Natural killer cell (primary cell): ENCODE measurements around the gene SLF1. TPM values are rescaled to one million over a fixed set of nuclear protein-coding genes. Genes with fewer than 3 reads are reported as not detected.

ENCODE experiments used
- ATAC-seq, 3 donors: fragments of 150-1000 bp in 2 of 3; fragments of 200-7000 bp in 1 of 3; cut with Tn5 transposase; 1 replicate in 1 of 3; 2 replicates in 2 of 3; pipeline ENCODE4 v1.10.0; 2021; ENCODE audit warnings: mild to moderate bottlenecking in 2 of 3, moderate library complexity in 2 of 3
- DNase-seq, 2 donors: peaks; one replicate each; pipeline versions ENCODE4 v3.0.0 to v3.0.0-alpha.2; 2013 to 2021; ENCODE audit warnings: mixed read lengths in 1 of 2
- H3K27ac ChIP-seq: one replicate; pipeline ENCODE4 v1.5.1; 2013; ENCODE audit warnings: mild to moderate bottlenecking, low read length
- H3K27me3 ChIP-seq: one replicate; pipeline ENCODE4 v1.6.1; 2013; ENCODE audit warnings: low read length; ENCODE audit not compliant: control insufficient read depth, insufficient read depth
- H3K36me3 ChIP-seq: one replicate; pipeline ENCODE4 v1.6.1; 2013; ENCODE audit warnings: low read length; ENCODE audit not compliant: control insufficient read depth, insufficient read depth
- H3K4me1 ChIP-seq: one replicate; pipeline ENCODE4 v1.6.1; 2013; ENCODE audit warnings: low read length; ENCODE audit not compliant: control insufficient read depth, insufficient read depth
- H3K4me3 ChIP-seq: one replicate; pipeline ENCODE4 v1.5.1; 2013; ENCODE audit warnings: low read length
- H3K9me3 ChIP-seq: one replicate; pipeline ENCODE4 v1.6.1; 2013; ENCODE audit warnings: low read length; ENCODE audit not compliant: control insufficient read depth, insufficient read depth
- H3K27ac Mint-ChIP-seq, 2 donors: one replicate each; pipeline ENCODE4 v1.8.0; 2022; ENCODE audit warnings: mild to moderate bottlenecking in 2 of 2, mixed read lengths in 2 of 2, moderate library complexity in 1 of 2
- H3K27me3 Mint-ChIP-seq, 2 donors: one replicate each; pipeline ENCODE4 v1.8.0; 2022; ENCODE audit warnings: low read depth in 2 of 2, mixed read lengths in 2 of 2
- H3K36me3 Mint-ChIP-seq: one replicate; pipeline ENCODE4 v1.8.0; 2022; ENCODE audit warnings: mixed read lengths
- H3K4me1 Mint-ChIP-seq, 2 donors: one replicate each; pipeline ENCODE4 v1.8.0; 2022; ENCODE audit warnings: mixed read lengths in 2 of 2
- H3K4me3 Mint-ChIP-seq: one replicate; pipeline ENCODE4 v1.8.0; 2022; ENCODE audit warnings: mild to moderate bottlenecking, moderate library complexity, mixed read lengths
- H3K9me3 Mint-ChIP-seq, 2 donors: one replicate each; pipeline ENCODE4 v1.8.0; 2022; ENCODE audit warnings: mixed read lengths in 2 of 2
- CTCF ChIP-seq: fragments of 200-600 bp; IDR thresholded peaks from one replicate; pipeline ENCODE4 v1.8.0; 2022; ENCODE audit warnings: antibody characterized with exemption
- WGBS: methylation state at CpG from one replicate; pipeline ENCODE4 v1.1.7; 2013; ENCODE audit warnings: missing lambda C conversion rate; ENCODE audit not compliant: insufficient coverage; 5-methylcytosine and 5-hydroxymethylcytosine counted together
- intact Hi-C: fragments of 100-400 bp; cut with micrococcal nuclease; formaldehyde crosslinking; loops from one replicate; pipeline ENCODE4 v1.14.2; 2022
- total RNA-seq, 4 donors: library from RNA; stranded (reverse); fragments of 120-200 nt in 1 of 4; gene quantifications; one replicate each; pipeline versions ENCODE4 v1.2.3 to v1.2.4, GENCODE V29; 2013 to 2022

Gene SLF1
- total RNA-seq, 3 donors from 2014 or later (not counting 1 experiment from before 2014, with no cell fraction given), result 9.5 to 17.2 (median 11.0) TPM

DNA sequence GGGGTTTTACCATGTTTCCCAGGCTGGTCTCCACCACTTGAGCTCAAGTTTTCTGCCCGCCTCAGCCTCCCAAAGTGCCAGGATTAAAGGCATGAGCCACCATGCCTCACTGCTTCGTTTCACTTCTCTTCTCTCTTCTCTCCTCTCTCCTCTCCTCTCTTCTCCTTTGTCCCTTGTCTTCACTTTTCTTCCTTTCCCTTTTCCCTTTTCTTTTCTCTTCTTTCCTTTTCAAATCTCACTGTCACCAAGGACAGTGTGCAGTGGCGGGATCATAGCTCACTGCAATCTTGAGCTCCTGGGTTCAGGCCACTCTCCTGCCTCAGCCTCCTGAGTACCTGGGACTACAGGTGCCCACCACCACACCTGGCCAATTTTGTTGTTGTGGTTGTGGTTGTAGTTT is 49.5 kb downstream of the SLF1 start:
- H3K27ac ChIP-seq, result no peak overlapping the region
- no peaks in the 10 kb centered on the region for H3K4me1 ChIP-seq
- no peaks in the 10 kb centered on the region for H3K9me3 ChIP-seq
- ATAC-seq (no peak), DNase-seq (no peak)
- Mint-ChIP-seq H3K4me1 (no peaks in the 10 kb centered on the region), H3K9me3 (no peaks in the 10 kb centered on the region), H3K4me3 (no peak overlapping the region), H3K36me3 (no peaks in the 10 kb centered on the region), H3K27me3 (no peaks in the 10 kb centered on the region), H3K27ac (no peak overlapping the region)
- H3K4me3 ChIP-seq, result no peak overlapping the region
- peaks cover 23% of the 10 kb centered on the region for H3K36me3 ChIP-seq
- no peak for TF ChIP-seq CTCF
- 79% methylated on average over 3 of the region's 3 CpGs for WGBS
- intact Hi-C loops, result no loop called here
- H3K27me3 ChIP-seq, result no peaks in the 10 kb centered on the region

GRCh38 chr5:94670726-94671125 is 52.3 kb downstream of the SLF1 start:
- no peaks in the 10 kb centered on the region for H3K9me3 ChIP-seq
- no peak for TF ChIP-seq CTCF
- no CpG with 5 or more reads among the region's 1 CpG for WGBS
- H3K4me1 ChIP-seq, result no peaks in the 10 kb centered on the region
- Mint-ChIP-seq H3K36me3 (no peaks in the 10 kb centered on the region), H3K27ac (no peak overlapping the region), H3K27me3 (no peaks in the 10 kb centered on the region), H3K4me1 (no peaks in the 10 kb centered on the region), H3K9me3 (no peaks in the 10 kb centered on the region), H3K4me3 (no peak overlapping the region)
- DNase-seq, result no peak
- no peak for ATAC-seq
- no peak overlapping the region for H3K27ac ChIP-seq
- H3K4me3 ChIP-seq, result no peak overlapping the region
- intact Hi-C loops, result no loop called here
- peaks cover 9% of the 10 kb centered on the region for H3K36me3 ChIP-seq
- H3K27me3 ChIP-seq, result no peaks in the 10 kb centered on the region

- no peaks in the 10 kb centered on the region for H3K4me1 ChIP-seq
- no peak overlapping the region for H3K27ac Mint-ChIP-seq
- H3K27me3 ChIP-seq, result no peaks in the 10 kb centered on the region
- no peak for ATAC-seq
- no peaks in the 10 kb centered on the region for H3K9me3 ChIP-seq
- no peaks in the 10 kb centered on the region for H3K36me3 Mint-ChIP-seq
- 100% methylated on average over 1 of the region's 1 CpG for WGBS
- TF ChIP-seq CTCF, result no peak
- no peak for DNase-seq
- no peak overlapping the region for H3K4me3 ChIP-seq
- H3K27ac ChIP-seq, result no peak overlapping the region
- intact Hi-C loops, result no loop called here
- H3K4me3 Mint-ChIP-seq, result no peak overlapping the region
- peaks cover 8% of the 10 kb centered on the region for H3K36me3 ChIP-seq
- H3K4me1 Mint-ChIP-seq, result no peaks in the 10 kb centered on the region
- H3K27me3 Mint-ChIP-seq, result no peaks in the 10 kb centered on the region
- H3K9me3 Mint-ChIP-seq, result no peaks in the 10 kb centered on the region
Observed at GRCh38 chr5:94672746-94673145, 54.3 kb downstream of the SLF1 start.
